Parathyroid adenoma (tissue), 2 donors: Measurements from ENCODE around the gene MACF1.

Experiments
- H2AFZ ChIP-seq: fragments of 300-600 bp; sonication (generic); one replicate; pipeline ENCODE4 v1.7.0; 2017; ENCODE audit warnings: antibody characterized with exemption, mild to moderate bottlenecking
- H3K27ac ChIP-seq: fragments of 300-600 bp; sonication (generic); one replicate; pipeline ENCODE4 v1.7.0; 2017
- H3K27me3 ChIP-seq: fragments of 300-600 bp; sonication (generic); one replicate; pipeline ENCODE4 v1.7.0; 2017; ENCODE audit warnings: low read length; ENCODE audit not compliant: control insufficient read depth, insufficient read depth
- H3K36me3 ChIP-seq: fragments of 300-600 bp; sonication (generic); one replicate; pipeline ENCODE4 v1.7.0; 2017; ENCODE audit warnings: low read length; ENCODE audit not compliant: control insufficient read depth, insufficient read depth
- H3K4me1 ChIP-seq: fragments of 300-600 bp; sonication (generic); one replicate; pipeline ENCODE4 v1.7.0; 2017; ENCODE audit warnings: control low read depth
- H3K4me2 ChIP-seq: fragments of 300-600 bp; sonication (generic); one replicate; pipeline ENCODE4 v1.7.0; 2017; ENCODE audit warnings: low read length
- H3K4me3 ChIP-seq: fragments of 300-600 bp; sonication (generic); one replicate; pipeline ENCODE4 v1.7.0; 2017; ENCODE audit warnings: low read depth, low read length
- H3K79me2 ChIP-seq: fragments of 300-600 bp; sonication (generic); one replicate; pipeline ENCODE4 v1.7.0; 2017; ENCODE audit warnings: control low read depth
- H3K9ac ChIP-seq: fragments of 300-600 bp; sonication (generic); one replicate; pipeline ENCODE4 v1.7.0; 2017; ENCODE audit warnings: mild to moderate bottlenecking
- H3K9me3 ChIP-seq: fragments of 300-600 bp; sonication (generic); one replicate; pipeline ENCODE4 v1.7.0; 2017; ENCODE audit warnings: low read length; ENCODE audit not compliant: control insufficient read depth
- CTCF ChIP-seq: fragments of 300-600 bp; sonication (generic); IDR thresholded peaks from one replicate; pipeline ENCODE4 v1.7.0; 2017; ENCODE audit warnings: antibody characterized with exemption, mild to moderate bottlenecking
- donor health status: primary hyperparathyroidism.

MACF1 gene

GRCh38 chr1:39177706-39178105 is 26.8 kb upstream of the MACF1 start:
- TF ChIP-seq CTCF, result no peak
- Histone ChIP-seq H3K9me3 (no peaks in the 10 kb centered on the region), H3K4me1 (peaks cover 5% of the 10 kb centered on the region), H3K27me3 (no peaks in the 10 kb centered on the region), H2AFZ (no peak overlapping the region), H3K9ac (no peak overlapping the region), H3K4me2 (no peak overlapping the region), H3K79me2 (peaks cover 2% of the 10 kb centered on the region), H3K27ac (no peak overlapping the region), H3K4me3 (no peak overlapping the region), H3K36me3 (no peaks in the 10 kb centered on the region)

GRCh38 chr1:39178541-39179431 is 25.7 kb upstream of the MACF1 start:
- Histone ChIP-seq H3K4me1 (peaks cover 5% of the 10 kb centered on the region), H3K4me3 (no peak overlapping the region), H3K27me3 (no peaks in the 10 kb centered on the region), H3K9me3 (no peaks in the 10 kb centered on the region), H3K79me2 (peaks cover 5% of the 10 kb centered on the region), H3K9ac (no peak overlapping the region), H3K36me3 (no peaks in the 10 kb centered on the region), H3K27ac (no peak overlapping the region), H2AFZ (no peak overlapping the region), H3K4me2 (no peak overlapping the region)
- no peak for TF ChIP-seq CTCF

GRCh38 chr1:39181311-39181710 is 23.2 kb upstream of the MACF1 start:
- H3K9ac ChIP-seq, result no peak overlapping the region
- no peak overlapping the region for H2AFZ ChIP-seq
- H3K27me3 ChIP-seq, result no peaks in the 10 kb centered on the region
- no peak for TF ChIP-seq CTCF
- H3K27ac ChIP-seq, result no peak overlapping the region
- H3K36me3 ChIP-seq, result no peaks in the 10 kb centered on the region
- no peaks in the 10 kb centered on the region for H3K9me3 ChIP-seq
- H3K79me2 ChIP-seq, result peaks cover 9% of the 10 kb centered on the region
- no peak overlapping the region for H3K4me3 ChIP-seq
- peaks cover 8% of the 10 kb centered on the region for H3K4me1 ChIP-seq
- H3K4me2 ChIP-seq, result no peak overlapping the region

GRCh38 chr1:39182804-39183203 is 21.7 kb upstream of the MACF1 start:
- H3K4me3 ChIP-seq, result no peak overlapping the region
- no peak overlapping the region for H3K9ac ChIP-seq
- H3K4me1 ChIP-seq, result peaks cover 4% of the 10 kb centered on the region
- no peak overlapping the region for H2AFZ ChIP-seq
- no peaks in the 10 kb centered on the region for H3K27me3 ChIP-seq
- H3K9me3 ChIP-seq, result no peaks in the 10 kb centered on the region
- H3K4me2 ChIP-seq, result no peak overlapping the region
- TF ChIP-seq CTCF, result no peak
- peaks cover 9% of the 10 kb centered on the region for H3K79me2 ChIP-seq
- no peak overlapping the region for H3K27ac ChIP-seq
- no peaks in the 10 kb centered on the region for H3K36me3 ChIP-seq
